Subcutaneous abdominal adipose tissue (tissue), 5 donors: ENCODE data around the gene STRADB.

Experiments
- H3K27ac ChIP-seq: one replicate; pipeline ENCODE4 v1.7.0; 2013; ENCODE audit warnings: low read depth, mild to moderate bottlenecking, inconsistent platforms, low read length, moderate library complexity
- H3K27me3 ChIP-seq, 5 donors: one replicate each; pipeline ENCODE4 v1.7.0; 2013; ENCODE audit warnings: low read length in 5 of 5, inconsistent platforms in 1 of 5; ENCODE audit not compliant: control insufficient read depth in 5 of 5, insufficient read depth in 4 of 5
- H3K36me3 ChIP-seq, 5 donors: one replicate each; pipeline ENCODE4 v1.7.0; 2013; ENCODE audit warnings: low read length in 5 of 5; ENCODE audit not compliant: control insufficient read depth in 5 of 5, insufficient read depth in 5 of 5
- H3K4me1 ChIP-seq, 5 donors: one replicate each; pipeline ENCODE4 v1.7.0; 2013; ENCODE audit warnings: low read length in 5 of 5, mild to moderate bottlenecking in 3 of 5, moderate library complexity in 1 of 5; ENCODE audit not compliant: control insufficient read depth in 5 of 5, insufficient read depth in 5 of 5
- H3K4me3 ChIP-seq, 5 donors: one replicate each; pipeline ENCODE4 v1.7.0; 2013; ENCODE audit warnings: low read length in 5 of 5, low read depth in 1 of 5
- H3K9ac ChIP-seq, 5 donors: one replicate each; pipeline ENCODE4 v1.7.0; 2013; ENCODE audit warnings: low read length in 5 of 5, mild to moderate bottlenecking in 4 of 5, moderate library complexity in 3 of 5
- H3K9me3 ChIP-seq, 5 donors: one replicate each; pipeline ENCODE4 v1.7.0; 2013; ENCODE audit warnings: low read length in 5 of 5; ENCODE audit not compliant: control insufficient read depth in 5 of 5
- donor health status: healthy.
- donor health status: healthy.
- donor health status: healthy.
- donor health status: healthy.
- donor health status: healthy.

Gene STRADB

DNA sequence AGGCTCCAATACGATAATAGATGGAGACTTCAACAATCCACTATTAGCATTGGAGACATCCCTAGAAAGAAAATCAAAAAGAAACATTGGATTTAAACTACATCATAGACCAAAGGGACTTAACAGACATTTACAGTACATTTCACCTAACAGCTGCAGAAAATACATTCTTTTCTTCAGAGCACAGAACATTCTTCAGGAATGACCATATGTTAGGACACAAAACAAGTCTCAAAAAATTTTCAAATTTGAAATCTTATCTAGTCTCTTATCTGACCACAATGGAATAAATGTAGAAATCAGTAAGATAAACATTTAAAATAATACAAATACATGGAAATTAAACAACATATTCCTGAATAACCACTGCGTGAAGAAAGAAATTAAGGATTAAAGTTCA lies 68.7 kb downstream of the STRADB start:
- Histone ChIP-seq H3K4me3 (no peak overlapping the region), H3K9ac (no peak overlapping the region), H3K27me3 (no peaks in the 10 kb centered on the region), H3K36me3 (peaks cover 0 to 7% (median 0%) of the 10 kb centered on the region in 5 donors), H3K27ac (no peak overlapping the region), H3K9me3 (peaks cover 0 to 16% (median 7%) of the 10 kb centered on the region in 5 donors), H3K4me1 (peaks cover 0 to 9% (median 8%) of the 10 kb centered on the region in 5 donors)

DNA sequence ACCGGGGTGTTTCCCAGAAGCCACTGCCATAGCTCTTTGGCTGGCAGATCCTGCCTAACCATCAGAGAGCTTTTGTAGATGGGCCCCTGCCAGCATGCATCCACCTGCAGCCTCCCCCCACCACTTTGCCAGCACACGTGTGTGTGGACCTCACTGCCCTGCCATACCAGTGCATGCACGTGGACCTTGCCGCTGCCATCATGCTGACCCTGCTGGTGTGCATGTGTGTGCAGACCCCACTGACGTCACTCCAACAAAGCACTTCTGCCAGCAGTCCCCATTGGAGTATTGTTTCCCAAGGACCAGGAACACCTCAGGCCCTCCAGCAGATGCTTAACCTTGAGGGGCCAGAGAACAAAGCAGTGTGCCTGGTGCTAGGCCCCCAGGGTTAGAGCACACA lies 71.4 kb downstream of the STRADB start:
- H3K9me3 ChIP-seq = peaks cover 0 to 16% (median 12%) of the 10 kb centered on the region in 5 donors

DNA sequence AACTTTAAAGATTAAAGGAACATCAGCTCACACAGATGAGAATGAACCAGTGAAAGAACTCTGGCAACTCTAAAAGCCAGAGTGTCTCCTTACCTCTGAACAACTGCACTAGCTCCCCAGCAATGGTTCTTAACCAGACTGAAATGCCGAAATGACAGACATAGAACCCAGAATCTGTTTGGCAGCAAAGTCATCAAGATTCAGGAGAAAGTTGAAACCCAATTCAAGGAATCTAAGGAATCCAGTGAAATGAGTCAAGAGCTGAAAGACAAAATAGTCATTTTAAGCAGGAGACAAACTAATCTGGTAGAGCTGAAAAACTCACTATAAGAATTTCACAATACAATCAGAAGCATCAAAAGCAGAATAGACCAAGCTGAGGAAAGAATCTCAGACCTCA lies 72.0 kb downstream of the STRADB start:
- no peaks in the 10 kb centered on the region for H3K27me3 ChIP-seq
- peaks cover 0 to 18% (median 10%) of the 10 kb centered on the region in 5 donors for H3K9me3 ChIP-seq
- H3K4me1 ChIP-seq = peaks cover 0 to 9% (median 8%) of the 10 kb centered on the region in 5 donors
- no peak overlapping the region for H3K27ac ChIP-seq
- H3K9ac ChIP-seq = no peak overlapping the region
- peaks cover 0 to 5% (median 0%) of the 10 kb centered on the region in 5 donors for H3K36me3 ChIP-seq
- no peak overlapping the region for H3K4me3 ChIP-seq

More for the DNA sequence above, 71.4 kb downstream of the STRADB start:
- Histone ChIP-seq H3K4me1 (peaks cover 0 to 9% (median 8%) of the 10 kb centered on the region in 5 donors), H3K9ac (no peak overlapping the region), H3K4me3 (peak overlapping the region in 2 of 5 donors; percentile 23 to 46), H3K36me3 (peaks cover 0 to 7% (median 0%) of the 10 kb centered on the region in 5 donors), H3K27ac (no peak overlapping the region), H3K27me3 (no peaks in the 10 kb centered on the region)
